B cell (primary cell): ENCODE measurements around the gene PLPP7. TPM values are rescaled to one million over a fixed set of nuclear protein-coding genes. Genes with fewer than 3 reads are reported as not detected.

Source experiments
- ATAC-seq: fragments of 200-7000 bp; cut with Tn5 transposase; one replicate; pipeline ENCODE4 v1.10.0; 2021; ENCODE audit warnings: low read depth, mild to moderate bottlenecking, moderate number of reproducible peaks, moderate library complexity
- CTCF ChIA-PET: fragments of 350-600 bp; sonication (Branson Sonifier 250); formaldehyde crosslinking; loops from one replicate; lab custom pipeline; 2021; ENCODE audit warnings: antibody characterized with exemption, inconsistent platforms; lab: Charles Lee
- POLR2A ChIA-PET: fragments of 350-600 bp; sonication (Branson Sonifier 250); formaldehyde crosslinking; loops from one replicate; lab custom pipeline; 2021; ENCODE audit warnings: antibody characterized with exemption; lab: Charles Lee
- DNase-seq: peaks from one replicate; pipeline ENCODE4 v3.0.0; 2013
- H2AFZ ChIP-seq: 2 replicates; pipeline ENCODE4 v1.6.1; 2012; ENCODE audit warnings: mild to moderate bottlenecking, low read depth, low read length; ENCODE audit not compliant: insufficient read depth, poor library complexity, severe bottlenecking
- H3K27ac ChIP-seq, 2 donors: 1 replicate in 1 of 2; 2 replicates in 1 of 2; pipeline ENCODE4 v1.5.1; 2012 to 2013; ENCODE audit warnings: low read length in 2 of 2, mild to moderate bottlenecking in 2 of 2, moderate library complexity in 1 of 2
- H3K27me3 ChIP-seq, 4 experiments: fragments of 200-600 bp in 1 of 4; sonication (generic) in 1 of 4; replicated peaks in 1 of 4; 1 replicate in 2 of 4; 2 replicates in 2 of 4; pipeline versions ENCODE4 v1.6.1 to v1.7.0; 2013 to 2016; ENCODE audit warnings: low read length in 3 of 4, mild to moderate bottlenecking in 2 of 4, mixed read lengths in 1 of 4, moderate library complexity in 1 of 4; ENCODE audit not compliant: insufficient read depth in 4 of 4, control insufficient read depth in 3 of 4; ENCODE audit errors: control extremely low read depth in 1 of 4
- H3K36me3 ChIP-seq, 2 experiments: replicated peaks in 1 of 2; 1 replicate in 1 of 2; 2 replicates in 1 of 2; pipeline versions ENCODE4 v1.6.1 to v1.7.1; 2013; ENCODE audit warnings: low read length in 1 of 2; ENCODE audit not compliant: insufficient read depth in 2 of 2, control insufficient read depth in 1 of 2; ENCODE audit errors: control extremely low read depth in 1 of 2, extremely low read depth in 1 of 2
- H3K4me1 ChIP-seq, 2 donors: fragments of 200-600 bp in 1 of 2; sonication (generic) in 1 of 2; 1 replicate in 1 of 2; 2 replicates in 1 of 2; pipeline versions ENCODE4 v1.5.1 to v1.6.1; 2013 to 2017; ENCODE audit warnings: low read length in 2 of 2; ENCODE audit not compliant: control insufficient read depth in 2 of 2, insufficient read depth in 2 of 2
- H3K4me2 ChIP-seq: replicated peaks from 2 replicates; pipeline ENCODE3; 2012; ENCODE audit warnings: mild to moderate bottlenecking, low read depth, low read length; ENCODE audit not compliant: poor library complexity, severe bottlenecking
- H3K4me3 ChIP-seq, 5 experiments: fragments of 200-600 bp in 1 of 5; sonication (generic) in 1 of 5; 1 replicate in 3 of 5; 2 replicates in 2 of 5; pipeline versions ENCODE4 v1.5.1 to v1.7.0; 2011 to 2016; ENCODE audit warnings: low read length in 4 of 5, mild to moderate bottlenecking in 4 of 5, low read depth in 2 of 5, control low read depth in 1 of 5, moderate library complexity in 1 of 5; ENCODE audit not compliant: insufficient read depth in 1 of 5; ENCODE audit errors: control extremely low read depth in 1 of 5, extremely low read depth in 1 of 5
- H3K79me2 ChIP-seq: fragments of 200-600 bp; sonication (generic); one replicate; pipeline ENCODE4 v1.6.0; 2016; ENCODE audit warnings: low read length; ENCODE audit not compliant: control insufficient read depth, insufficient read depth
- H3K9ac ChIP-seq: fragments of 200-600 bp; sonication (generic); 2 replicates; pipeline ENCODE4 v1.6.1; 2017; ENCODE audit warnings: mild to moderate bottlenecking, low read length, moderate library complexity
- H3K9me3 ChIP-seq, 3 donors: one replicate each; pipeline versions ENCODE4 v1.6.1 to v1.7.1; 2013; ENCODE audit warnings: low read length in 2 of 3; ENCODE audit not compliant: control insufficient read depth in 2 of 3, insufficient read depth in 1 of 3; ENCODE audit errors: control extremely low read depth in 1 of 3
- H4K20me1 ChIP-seq: 2 replicates; pipeline ENCODE4 v1.6.0; 2012; ENCODE audit warnings: mild to moderate bottlenecking, low read length; ENCODE audit not compliant: insufficient read depth, control insufficient read depth, poor library complexity, severe bottlenecking
- H3K27ac Mint-ChIP-seq: one replicate; pipeline ENCODE4 v1.8.0; 2021; ENCODE audit warnings: mixed read lengths
- H3K27me3 Mint-ChIP-seq: one replicate; pipeline ENCODE4 v1.8.0; 2021; ENCODE audit warnings: mixed read lengths
- H3K4me1 Mint-ChIP-seq: one replicate; pipeline ENCODE4 v1.8.0; 2021; ENCODE audit warnings: mixed read lengths
- H3K4me3 Mint-ChIP-seq: one replicate; pipeline ENCODE4 v1.8.0; 2021; ENCODE audit warnings: mixed read lengths
- H3K9me3 Mint-ChIP-seq: one replicate; pipeline ENCODE4 v1.8.0; 2022; ENCODE audit warnings: mixed read lengths; ENCODE audit not compliant: insufficient read depth
- CTCF ChIP-seq: fragments of 200-600 bp; IDR thresholded peaks from one replicate; pipeline ENCODE4 v1.8.0; 2022; ENCODE audit warnings: antibody characterized with exemption, mild to moderate bottlenecking
- EZH2 ChIP-seq: IDR thresholded peaks from 2 replicates; pipeline ENCODE4 v1.6.1; 2012; ENCODE audit warnings: borderline replicate concordance, low read depth, mild to moderate bottlenecking, moderate library complexity, low read length; ENCODE audit not compliant: insufficient read depth, poor library complexity, severe bottlenecking
- WGBS: methylation state at CpG from one replicate; pipeline ENCODE4 v1.1.5; 2013; ENCODE audit warnings: missing lambda C conversion rate; ENCODE audit not compliant: insufficient coverage; 5-methylcytosine and 5-hydroxymethylcytosine counted together
- intact Hi-C: fragments of 100-400 bp; cut with micrococcal nuclease; formaldehyde crosslinking; loops from one replicate; pipeline ENCODE4 v1.10.0; 2022
- polyA plus RNA-seq: library from polyadenylated mRNA; depleted of rRNA; stranded (reverse); fragments of >200 nt; gene quantifications from 2 replicates; pipeline ENCODE4 v1.2.3, GENCODE V29; 2012
- total RNA-seq, 2 donors: library from RNA; stranded (reverse); fragments of 120-200 nt in 1 of 2; gene quantifications; 1 replicate in 1 of 2; 2 replicates in 1 of 2; pipeline versions ENCODE4 v1.2.3 to v1.2.4, GENCODE V29; 2013 to 2022

PLPP7 gene
- total and polyA plus RNA-seq, 2 donors (not counting 1 experiment from before 2014, with no cell fraction given): 0.57 to 2.0 TPM

GRCh38 chr9:131273146-131273855 lies 16.2 kb upstream of the PLPP7 start:
- Histone ChIP-seq H3K9me3 (no peaks in the 10 kb centered on the region), H3K9ac (peak overlapping the region; percentile 97), H3K36me3 (peaks cover 0 to 2% of the 10 kb centered on the region in 2 experiments), H4K20me1 (peaks cover 8% of the 10 kb centered on the region), H2AFZ (peak overlapping the region; percentile 59), H3K4me2 (peak overlapping the region; percentile 77), H3K4me1 (peaks cover 51 to 65% of the 10 kb centered on the region in 2 donors), H3K79me2 (peaks cover 78% of the 10 kb centered on the region), H3K4me3 (peak overlapping the region; percentile 66 to 95 (median 90)), H3K27ac (peak overlapping the region; percentile 86 to 91), H3K27me3 (no peaks in the 10 kb centered on the region)
- POLR2A ChIA-PET: interaction anchor here (0.6 to 8.2 kb wide), 4 partner anchors 10 to 1109 kb away, joined by 3 to 199 read pairs (median 6); no protein-coding TSS in a partner anchor
- H3K4me1 Mint-ChIP-seq: peaks cover 64% of the 10 kb centered on the region
- ATAC-seq (no peak), DNase-seq (peak; percentile 46)
- intact Hi-C loops: loop anchor here (2.0 to 10.0 kb wide), 2 partner anchors 62 to 460 kb away; no protein-coding TSS in a partner anchor
- no peaks in the 10 kb centered on the region for H3K27me3 Mint-ChIP-seq
- no peak for TF ChIP-seq EZH2
- no peak for TF ChIP-seq CTCF
- peak overlapping the region; percentile 97 for H3K27ac Mint-ChIP-seq
- peak overlapping the region; percentile 94 for H3K4me3 Mint-ChIP-seq
- CTCF ChIA-PET: interaction anchor here (1.2 to 8.9 kb wide), 4 partner anchors 10 to 94 kb away, joined by 3 to 158 read pairs (median 14); no protein-coding TSS in a partner anchor
- H3K9me3 Mint-ChIP-seq: no peaks in the 10 kb centered on the region
- WGBS: 6% methylated on average over 17 of the region's 22 CpGs
